ENCODE results near the gene TSPAN19.
"Not testable (repeated sequence)": the region's sequence is repeated elsewhere in the genome, so short reads cannot be mapped to it uniquely, and the experiment has no call there.

Gene TSPAN19

DNA sequence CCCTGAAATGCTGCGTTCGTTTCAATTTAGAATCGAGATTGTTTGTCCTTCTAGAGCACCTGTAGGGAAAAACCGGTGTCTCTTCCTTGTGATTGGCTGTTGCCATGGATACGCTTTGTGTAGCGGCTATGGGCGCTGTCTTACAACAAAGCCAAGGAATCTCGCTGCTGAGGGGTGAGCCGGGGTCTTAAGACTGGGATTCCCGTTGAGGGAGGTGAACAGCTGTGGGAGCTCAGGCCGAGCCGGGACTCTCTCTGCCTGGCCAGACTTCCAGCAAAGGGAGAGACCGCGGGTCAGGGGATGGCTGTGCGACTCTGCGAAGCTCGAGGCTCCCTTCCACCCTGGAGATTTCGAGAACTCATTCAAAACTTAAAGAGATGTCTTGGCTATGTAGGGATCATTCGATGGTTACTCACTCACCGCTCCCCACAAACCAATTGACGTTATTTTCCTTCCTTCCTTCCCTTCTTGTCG, at the start of gene TSPAN19, which contains the start of gene LRRIQ1:
Gene TSPAN19, minus strand, starts transcription at position 44 of the 474 bp plus-strand sequence. CDS start 6,331 bp downstream, outside the sequence.
Gene LRRIQ1, plus strand, starts transcription at position 118 of the 474 bp plus-strand sequence. CDS start 1,826 bp downstream, outside the sequence.
- DNase-seq (ENCODE audit: low read depth in 2 of 2) = no peak

DNA sequence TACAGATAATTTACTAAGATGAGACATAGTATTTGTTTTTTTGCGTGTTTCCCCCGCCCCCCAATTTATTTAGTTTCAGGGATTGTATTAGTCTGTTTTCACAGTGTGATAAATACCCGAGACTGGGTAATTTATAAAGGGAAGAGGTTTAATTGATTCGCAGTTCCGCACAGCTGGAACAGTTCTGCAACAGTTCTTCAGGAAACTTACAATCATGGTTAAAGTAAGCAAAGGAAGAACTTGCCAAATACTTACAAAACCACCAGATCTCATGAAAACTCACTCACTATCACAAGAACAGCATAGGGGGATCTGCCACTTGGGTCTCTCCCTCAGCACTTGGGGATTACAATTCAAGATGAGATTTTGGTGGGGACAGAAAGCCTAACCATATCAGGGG, 49.0 kb upstream of the TSPAN19 start:
- DNase-seq (ENCODE audit: low read depth in 2 of 2) = no peak

DNA sequence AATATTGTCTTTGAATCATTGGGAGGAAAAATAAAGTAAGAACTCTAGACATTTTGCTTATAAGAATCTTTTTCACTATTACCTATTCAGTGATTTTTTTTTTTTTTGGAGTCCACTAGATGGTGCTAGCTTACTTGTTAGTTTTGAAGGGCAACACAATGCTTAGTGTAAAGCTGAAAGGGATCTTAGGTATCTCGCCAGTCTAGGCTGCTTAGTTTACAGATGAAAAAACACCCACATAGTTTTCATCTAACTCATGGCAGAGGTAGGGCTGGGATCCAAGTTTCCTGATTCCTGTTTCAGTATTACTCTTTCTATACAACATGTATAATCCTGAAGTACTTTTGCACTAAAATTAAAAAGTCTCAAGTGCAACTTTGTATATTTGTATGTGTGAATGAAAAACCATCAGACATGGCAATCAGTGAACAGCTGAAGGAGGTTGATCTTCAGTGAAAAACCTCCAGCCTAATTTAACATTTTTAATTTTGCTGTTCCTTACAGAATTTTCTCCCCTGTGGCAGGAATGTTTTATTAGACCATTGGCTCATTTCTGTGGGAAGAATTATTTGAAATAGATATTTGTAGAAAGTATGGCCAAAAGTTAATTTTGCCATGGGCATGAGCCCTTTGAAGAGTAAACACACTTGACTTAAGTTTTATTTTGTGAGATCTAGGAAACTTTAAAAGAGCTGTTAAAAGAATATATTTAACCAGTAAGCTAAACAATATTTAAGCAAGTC, 40.8 kb upstream of the TSPAN19 start:
- DNase-seq (ENCODE audit: low read depth in 2 of 2) = no peak

DNA sequence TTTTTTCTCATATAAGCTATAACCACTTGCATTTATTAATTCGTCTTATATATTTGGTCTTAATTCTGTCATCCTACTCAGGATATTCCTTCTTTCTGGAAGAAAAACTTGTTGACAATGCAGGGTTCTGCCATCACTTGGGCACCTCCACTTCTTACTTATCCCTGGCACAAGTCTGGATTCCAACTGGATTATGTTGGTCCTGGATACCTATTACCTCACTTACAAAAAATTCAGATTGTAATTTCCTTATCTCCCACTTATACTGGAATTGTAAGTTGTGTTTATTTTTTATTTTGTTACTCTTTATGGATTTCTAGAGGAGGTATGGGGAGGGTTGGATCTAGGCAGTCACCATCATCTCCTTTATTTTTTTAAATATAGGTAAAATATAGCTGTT, 36.7 kb upstream of the TSPAN19 start:
- no peak for DNase-seq (ENCODE audit: low read depth in 2 of 2)

DNA sequence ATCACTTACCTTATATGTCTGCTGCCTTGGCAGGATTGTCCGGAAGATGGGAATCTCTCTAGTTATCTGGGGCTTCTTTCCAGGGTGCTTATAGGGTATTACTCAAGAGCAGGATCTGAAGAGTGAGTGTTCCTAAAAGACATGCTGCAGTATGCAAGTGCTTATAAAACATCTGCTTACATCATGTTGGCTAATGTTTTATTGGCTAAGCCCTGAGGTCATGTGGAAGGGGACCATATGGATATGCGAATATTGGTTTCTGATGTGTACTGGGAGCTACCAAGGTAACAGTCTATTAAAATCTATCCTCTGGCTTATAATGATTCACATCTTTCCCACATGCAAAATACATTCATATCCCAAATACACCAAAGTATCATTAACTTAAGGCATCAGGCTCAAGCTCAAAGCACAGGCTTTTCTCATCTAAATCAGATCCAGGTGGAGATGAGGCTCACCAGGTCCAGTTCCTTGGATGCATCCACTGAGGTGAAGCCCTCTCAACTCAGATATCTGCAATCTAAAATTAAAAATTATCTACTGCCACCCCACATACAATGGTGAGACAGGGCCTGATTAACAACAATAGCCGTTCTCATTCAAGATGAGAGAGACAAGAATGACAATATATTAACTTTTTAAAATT, 29.9 kb upstream of the TSPAN19 start:
- no peak for DNase-seq (ENCODE audit: low read depth in 2 of 2)

DNA sequence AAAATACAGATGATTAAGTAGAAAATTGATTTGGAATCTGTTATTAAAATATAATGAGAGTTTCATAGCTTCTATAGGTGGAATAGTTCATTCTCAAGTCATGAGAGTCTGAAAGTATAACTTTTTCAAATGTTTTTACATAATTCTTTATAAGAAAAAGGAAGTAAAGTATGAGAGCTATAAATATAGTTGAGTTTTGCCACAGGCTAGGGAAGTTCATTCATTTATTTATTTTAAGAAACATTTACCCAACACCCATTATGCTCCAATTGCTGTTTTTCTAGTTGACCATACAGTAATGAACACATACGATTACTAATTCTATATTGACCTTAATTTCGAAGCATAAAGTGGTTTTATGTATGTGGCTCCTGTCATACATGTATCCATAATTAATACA, 24.8 kb upstream of the TSPAN19 start:
- no peak for DNase-seq (ENCODE audit: low read depth in 2 of 2)

DNA sequence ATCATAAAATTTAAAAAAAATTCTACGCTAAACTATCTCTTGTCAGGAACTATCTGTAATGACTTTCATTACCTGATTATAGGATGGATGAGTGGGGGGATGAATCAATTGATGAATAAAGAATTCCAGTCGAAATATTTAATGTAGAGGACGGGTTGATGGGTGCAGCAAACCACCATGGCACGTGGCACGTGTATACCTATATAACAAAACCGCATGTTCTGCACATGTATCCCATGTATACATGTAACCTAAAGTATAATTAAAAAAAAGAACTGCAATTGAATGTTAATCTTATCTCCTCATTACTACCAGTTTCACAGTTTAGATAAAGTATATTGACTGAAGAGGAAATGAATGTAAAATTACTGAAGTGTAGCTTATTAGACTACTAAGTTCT, 23.5 kb upstream of the TSPAN19 start:
- DNase-seq (ENCODE audit: low read depth in 2 of 2) = no peak

DNA sequence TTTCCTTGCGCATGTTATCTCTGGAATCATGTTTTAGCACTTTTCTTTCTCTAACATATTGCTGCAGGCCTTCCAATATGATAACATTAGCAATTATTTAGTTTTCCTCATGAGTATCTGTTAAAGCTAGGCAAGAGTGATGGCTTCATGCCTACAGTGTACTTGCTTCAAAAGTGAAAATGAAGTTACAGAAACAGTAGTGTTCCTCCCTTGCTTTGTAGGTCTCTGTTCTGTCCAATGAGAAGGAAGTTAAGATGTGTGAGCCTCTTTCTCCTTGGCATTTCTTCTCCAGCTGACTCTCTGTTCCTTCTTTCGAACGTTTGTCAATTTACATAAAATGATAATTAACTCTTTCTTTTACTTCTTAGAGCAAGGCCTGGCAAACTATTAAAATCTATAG, 22.3 kb upstream of the TSPAN19 start:
- no peak for DNase-seq (ENCODE audit: low read depth in 2 of 2)

DNA sequence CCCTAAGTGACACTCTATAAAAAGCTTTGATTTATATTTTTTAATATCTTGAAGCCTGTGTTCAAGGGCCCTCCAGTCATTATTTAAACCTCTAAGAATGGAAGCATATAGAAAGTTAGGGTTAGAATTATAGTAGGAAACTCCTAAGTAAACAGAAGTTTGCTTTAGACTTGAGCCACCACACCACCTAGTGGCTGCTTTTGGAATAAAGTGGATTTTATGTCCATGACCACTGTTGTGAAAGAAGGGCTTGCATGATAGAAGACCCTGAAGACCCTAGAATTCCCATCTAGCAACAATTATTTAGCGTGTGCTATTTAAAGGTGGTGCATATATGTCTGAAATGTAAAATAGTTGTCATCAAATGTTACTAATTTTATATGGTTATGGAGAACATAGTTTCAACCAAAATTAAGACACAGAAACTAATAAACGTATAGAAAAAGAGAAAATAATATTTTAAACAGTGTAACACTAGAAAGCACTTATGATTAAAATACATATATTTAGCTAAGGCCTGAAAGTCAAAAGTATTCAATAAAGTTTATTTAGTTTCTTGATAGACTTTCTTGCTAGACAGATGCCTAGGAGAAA, 21.4 kb upstream of the TSPAN19 start:
- DNase-seq (ENCODE audit: low read depth in 2 of 2) = no peak

DNA sequence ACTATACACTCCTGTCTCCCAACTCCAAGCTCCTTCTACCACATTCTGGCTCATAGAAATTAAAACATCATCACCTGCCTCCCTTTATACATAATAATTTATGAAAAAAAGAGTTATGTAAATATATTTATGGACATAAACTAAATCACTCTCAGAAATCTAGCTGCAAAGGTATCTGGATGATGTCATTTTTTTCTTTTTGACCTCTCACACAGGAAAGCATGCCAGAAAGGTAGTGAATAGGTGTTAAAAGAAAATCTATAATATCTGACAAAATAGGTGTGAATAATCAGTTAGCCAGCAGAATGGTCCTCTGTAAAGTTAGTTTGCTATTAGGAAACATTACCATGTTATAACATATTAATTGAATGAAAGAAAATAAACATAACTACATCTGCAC, 7.8 kb upstream of the TSPAN19 start:
- DNase-seq (ENCODE audit: low read depth in 2 of 2) = no peak

DNA sequence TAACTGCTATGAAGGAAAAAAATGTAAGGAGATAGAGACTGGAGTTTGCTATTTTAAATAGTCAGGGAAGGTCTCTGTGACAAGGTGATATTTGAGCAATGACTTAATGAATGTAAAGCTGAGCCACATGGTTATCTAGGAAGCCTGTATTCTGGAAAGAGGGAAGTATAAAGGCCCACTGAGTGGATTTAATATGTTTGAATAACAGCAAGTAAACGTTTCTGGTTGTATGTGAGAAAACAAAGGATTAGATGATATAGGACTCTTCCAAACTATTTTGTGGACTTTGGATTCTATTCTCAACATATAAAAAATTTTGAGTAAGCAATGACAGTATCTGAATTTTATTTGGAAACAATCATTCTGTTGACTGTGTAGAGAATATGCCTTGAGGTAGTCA, 5.3 kb upstream of the TSPAN19 start:
- DNase-seq (ENCODE audit: low read depth in 2 of 2) = no peak

DNA sequence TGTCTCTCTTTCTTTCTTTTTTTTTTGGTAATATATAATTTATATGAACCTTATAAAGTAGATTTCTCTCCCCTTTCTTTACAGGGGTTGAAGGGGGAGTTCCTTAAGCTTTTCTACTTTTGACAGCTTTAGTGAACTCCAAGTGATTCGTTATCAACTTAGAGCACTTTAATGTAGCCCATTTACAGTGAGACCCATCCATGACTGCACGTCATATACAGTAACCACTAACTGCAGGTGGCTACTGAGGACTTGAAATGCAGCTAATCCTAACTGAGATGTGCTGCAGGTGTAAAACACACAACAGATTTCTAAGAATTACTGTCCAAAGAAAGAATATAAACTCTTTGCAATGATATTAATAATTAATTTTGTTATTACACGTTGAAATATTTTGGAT, 656 bp upstream of the TSPAN19 start:
- DNase-seq (ENCODE audit: low read depth in 2 of 2) = no peak

DNA sequence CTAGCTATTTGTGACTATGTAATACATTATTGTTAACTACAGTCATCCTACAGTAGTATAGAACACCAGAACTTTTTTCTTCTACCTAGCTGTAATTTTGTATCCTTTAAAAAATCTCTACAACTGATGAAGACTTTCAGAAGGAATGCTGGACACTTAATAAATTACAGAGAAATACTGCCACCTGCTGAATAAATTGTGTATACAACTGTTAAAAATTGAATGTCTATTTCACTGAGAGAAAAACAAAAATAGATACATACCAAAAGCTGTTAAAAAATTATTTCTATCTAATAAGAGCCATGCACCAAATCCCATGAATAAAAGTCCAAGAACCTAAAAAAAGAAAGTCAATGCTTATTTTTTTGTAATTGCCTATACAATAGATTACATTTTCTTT, 6.6 kb downstream of the TSPAN19 start:
- DNase-seq (ENCODE audit: low read depth in 2 of 2) = no peak

DNA sequence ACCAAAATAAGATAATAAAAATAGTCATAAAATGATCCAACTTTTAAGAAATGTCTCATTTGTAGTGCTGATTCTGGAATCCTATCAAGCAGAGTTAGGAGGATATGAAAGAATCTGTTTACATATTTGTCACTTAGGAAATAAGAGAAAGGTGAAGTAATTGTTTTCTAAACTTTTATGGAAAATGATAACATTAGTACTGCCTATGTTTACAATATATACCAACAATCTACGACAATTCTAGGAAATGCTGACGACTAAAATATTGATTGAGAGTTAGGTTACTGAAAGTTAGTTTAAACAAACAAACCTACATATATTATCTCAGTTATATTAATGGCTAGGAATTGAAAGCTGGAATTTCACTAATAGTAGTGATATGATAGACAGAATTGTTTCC, 18.0 kb downstream of the TSPAN19 start:
- no peak for DNase-seq (ENCODE audit: low read depth in 2 of 2)

DNA sequence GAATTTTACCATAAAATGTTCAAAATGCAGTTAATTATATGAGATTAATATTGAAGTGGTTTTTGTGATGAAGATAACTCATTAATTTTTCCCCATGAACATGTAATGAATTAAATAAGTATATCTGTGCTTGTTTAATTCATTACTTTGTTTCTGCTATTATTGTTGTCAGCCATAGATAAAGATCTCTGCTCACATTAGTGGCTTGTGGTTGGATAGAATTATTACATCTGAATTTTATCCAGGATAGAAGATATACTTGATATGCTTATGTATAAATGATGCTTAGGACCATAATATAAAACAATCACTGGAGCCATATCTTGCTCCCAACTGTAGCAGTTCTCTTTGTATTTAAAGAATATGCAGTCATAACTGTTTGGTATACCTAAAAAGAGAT, 18.5 kb downstream of the TSPAN19 start:
- no peak for DNase-seq (ENCODE audit: low read depth in 2 of 2)

DNA sequence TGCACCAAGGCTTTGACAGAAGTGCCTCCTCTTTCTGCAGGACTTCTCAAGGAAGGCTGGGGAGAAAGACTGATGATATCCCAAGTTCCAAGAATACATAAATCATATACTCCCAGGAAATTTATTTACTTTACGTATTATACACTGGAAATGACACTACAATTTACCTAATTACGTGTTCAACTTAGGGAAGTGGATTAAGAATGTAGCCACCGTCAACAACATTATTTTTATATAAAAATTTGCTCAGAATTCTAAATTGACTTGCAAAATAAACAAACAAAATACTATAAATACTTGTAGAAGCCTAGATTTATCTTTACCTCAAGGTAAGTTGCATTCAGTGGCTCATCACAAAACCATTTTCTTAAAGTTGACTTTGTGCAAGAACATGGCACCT, 18.9 kb downstream of the TSPAN19 start:
- DNase-seq (ENCODE audit: low read depth in 2 of 2) = no peak

DNA sequence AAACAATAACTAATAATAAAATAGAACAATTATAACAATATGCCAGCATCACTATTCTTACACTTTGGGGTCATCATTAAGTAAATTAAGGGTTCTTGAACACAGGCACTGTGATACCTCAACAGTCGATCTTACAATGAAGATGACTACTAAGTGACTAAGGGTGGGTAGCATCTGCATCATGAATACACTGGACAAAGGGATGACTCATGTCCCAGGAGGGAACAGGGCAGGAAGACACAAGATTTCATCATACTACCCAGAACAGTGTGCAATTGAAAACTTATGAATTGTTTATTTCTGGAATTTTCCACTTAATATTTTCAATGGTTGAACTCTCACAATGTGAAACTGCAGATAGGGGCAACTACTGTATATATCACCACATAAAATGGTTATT, 19.7 kb downstream of the TSPAN19 start:
- no peak for DNase-seq (ENCODE audit: low read depth in 2 of 2)

DNA sequence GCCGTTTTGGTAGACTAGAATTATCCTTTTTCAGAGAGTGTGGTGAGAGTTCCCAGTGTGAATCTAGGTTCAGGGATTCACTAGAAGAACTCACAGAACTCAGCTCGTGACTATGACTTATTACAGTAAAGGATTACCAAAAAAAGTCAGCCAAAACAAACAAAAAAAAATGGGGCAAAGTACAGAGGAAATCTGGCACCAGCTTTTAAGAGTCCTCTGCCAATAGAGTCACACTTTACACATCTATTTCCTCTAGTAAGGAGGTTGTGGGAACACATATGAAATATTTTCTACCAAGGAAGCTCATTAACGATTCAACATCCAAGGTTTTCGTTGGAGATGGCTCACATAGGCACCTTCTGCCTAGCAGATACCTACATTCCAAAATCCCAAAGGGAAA, 28.2 kb downstream of the TSPAN19 start:
- no peak for DNase-seq (ENCODE audit: low read depth in 2 of 2)

DNA sequence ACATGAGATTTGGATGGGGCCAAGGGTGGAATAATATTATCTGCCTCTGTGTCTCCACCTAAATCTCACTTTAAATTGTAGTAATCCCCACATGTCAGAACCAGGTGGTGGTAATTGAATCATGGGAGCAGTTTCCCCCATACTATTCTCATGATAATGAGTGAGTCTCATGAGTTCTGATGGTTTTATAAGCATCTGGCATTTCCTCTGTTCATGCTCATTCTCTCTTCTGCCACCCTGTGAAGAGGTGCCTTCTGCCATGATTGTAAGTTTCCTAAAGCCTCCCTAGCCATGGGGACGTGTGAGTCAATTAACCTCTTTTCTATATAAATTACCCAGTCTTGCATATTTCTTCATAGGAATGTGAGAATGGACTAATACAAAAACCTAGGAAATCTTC, 29.9 kb downstream of the TSPAN19 start:
- DNase-seq (ENCODE audit: low read depth in 2 of 2) = no peak

DNA sequence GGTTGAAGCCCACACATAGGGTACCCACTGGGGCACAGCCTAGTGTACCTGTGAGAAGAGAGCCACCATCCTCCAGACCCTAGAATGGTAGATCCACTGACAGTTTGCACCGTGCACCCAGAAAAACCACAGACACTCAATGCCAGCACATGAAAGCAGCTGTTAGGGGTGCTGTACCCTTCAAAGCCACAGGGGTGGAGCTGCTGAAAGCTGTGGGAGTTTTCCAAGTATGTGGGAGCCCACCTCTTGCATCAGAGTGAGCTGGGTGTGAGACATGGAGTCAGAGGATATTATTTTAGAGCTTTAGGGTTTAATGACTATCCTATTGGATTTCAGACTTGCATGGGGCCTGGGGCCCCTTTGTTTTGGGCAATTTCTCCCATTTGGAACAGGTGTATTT, 30.5 kb downstream of the TSPAN19 start:
- no peak for DNase-seq (ENCODE audit: low read depth in 2 of 2)

DNA sequence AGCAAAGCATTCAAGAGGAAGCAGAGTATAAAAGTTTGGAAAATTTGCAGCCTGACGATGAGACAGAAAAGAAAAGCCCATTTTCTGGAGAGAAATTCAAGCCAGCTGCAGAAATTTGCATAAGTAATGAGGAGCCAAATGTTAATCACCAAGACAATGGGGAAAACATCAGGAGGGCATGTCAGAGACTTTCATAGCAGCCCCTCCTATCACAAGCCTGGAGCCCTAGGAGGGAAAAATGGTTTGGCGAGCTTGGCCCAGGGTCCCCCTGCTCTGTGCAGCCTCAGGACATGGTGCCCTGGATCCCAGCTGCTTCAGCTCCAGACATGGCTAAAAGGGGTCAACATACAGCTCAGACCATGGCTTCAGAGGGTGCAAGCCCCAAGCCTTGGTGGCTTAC, 31.0 kb downstream of the TSPAN19 start:
- not testable (repeated sequence) for DNase-seq (ENCODE audit: low read depth in 2 of 2)

DNA sequence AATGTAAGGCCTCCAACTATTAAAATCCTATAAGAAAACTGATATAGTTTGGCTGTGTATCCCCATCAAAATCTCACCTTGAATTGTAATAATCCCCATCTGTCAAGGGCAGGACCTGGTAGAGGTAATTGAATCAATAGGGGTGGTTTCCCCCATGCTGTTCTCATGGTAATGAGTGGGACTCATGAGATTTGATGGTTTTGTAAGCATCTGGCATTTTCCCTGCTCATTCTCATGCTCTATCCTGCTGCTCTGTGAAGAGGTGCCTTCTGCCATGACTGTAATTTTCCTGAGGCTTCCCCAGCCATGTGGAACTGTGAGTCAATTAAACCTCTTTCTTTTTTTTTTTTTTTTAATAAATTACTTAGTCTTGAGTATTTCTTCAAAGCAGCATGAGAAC, 31.9 kb downstream of the TSPAN19 start:
- DNase-seq (ENCODE audit: low read depth in 2 of 2) = no peak

DNA sequence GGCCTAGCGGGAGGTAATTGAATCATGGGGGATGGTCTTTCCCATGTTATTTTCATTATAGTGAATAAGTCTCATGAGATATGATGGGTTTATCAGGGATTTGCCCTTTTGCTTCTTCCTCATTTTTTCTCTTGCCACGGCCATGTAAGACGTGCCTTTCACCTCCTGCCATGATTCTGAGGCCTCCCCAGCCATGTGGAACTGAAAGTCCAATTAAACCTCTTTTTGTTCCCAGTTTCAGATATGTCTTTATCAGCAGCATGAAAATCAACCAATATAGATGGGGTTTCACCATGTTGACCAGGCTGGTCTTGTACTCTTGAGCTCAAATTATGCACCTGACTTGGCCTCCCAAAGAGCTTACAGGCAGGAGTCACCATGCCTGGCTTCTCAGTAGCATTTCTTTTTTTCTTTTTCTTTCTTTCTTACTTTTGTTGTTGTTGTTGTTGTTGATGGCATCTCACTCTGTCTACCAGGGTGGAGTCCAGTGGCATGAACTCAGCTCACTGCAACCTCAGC, 33.2 kb downstream of the TSPAN19 start:
- no peak for DNase-seq (ENCODE audit: low read depth in 2 of 2)
